ENCODE measurements around the gene LRRIQ1. TPM values are rescaled to one million over a fixed set of nuclear protein-coding genes. Genes with fewer than 3 reads are reported as not detected.

The LRRIQ1 gene
- total and polyA plus RNA-seq, 2 of the 13 experiments (the other 11 are each of a cell fraction or from before 2014, with no cell fraction given), result not detected

- CTCF ChIA-PET (ENCODE audit: low intra/inter-chr PET ratio, low total read pairs), result no interaction called here
Measured at GRCh38 chr12:85277191-85277590, 241.0 kb downstream of the LRRIQ1 start.

More at GRCh38 chr12:85277191-85277590, 241.0 kb downstream of the LRRIQ1 start:
- FAIRE-seq (no peak), ATAC-seq (no peak), DNase-seq (ENCODE audit: low spot score) (no peak)
- Histone ChIP-seq H4K20me1 (ENCODE audit: insufficient read depth, low read length) (no peaks in the 10 kb centered on the region), H3K9ac (ENCODE audit: insufficient read depth, low read depth, low read length) (no peak overlapping the region), H3K79me2 (ENCODE audit: insufficient read depth, low read length) (no peaks in the 10 kb centered on the region), H3K4me2 (ENCODE audit: low read depth, low read length) (no peak overlapping the region), H3K27me3 (ENCODE audit: control insufficient read depth in 1 of 2, insufficient read depth in 2 of 2, low read length in 2 of 2) (peaks cover 5 to 43% of the 10 kb centered on the region in 2 experiments; a peak in 4 of 5 replicates), H3K36me3 (replicated peaks in 1 of 2; ENCODE audit: control insufficient read depth in 1 of 2, insufficient read depth in 2 of 2, low read length in 2 of 2) (no peaks in the 10 kb centered on the region), H3K4me1 (ENCODE audit: insufficient read depth, low read length) (0 out of 2 replicates have a peak, but pooled peaks cover 5% of the 10 kb centered on the region), H3K4me3 (replicated peaks in 1 of 3; ENCODE audit: insufficient read depth in 1 of 3, low read depth in 2 of 3, low read length in 3 of 3) (no peak overlapping the region), H2AFZ (ENCODE audit: low read length) (no peak overlapping the region), H3K27ac (ENCODE audit: extremely low read length, insufficient read depth, low read length) (no peak overlapping the region), H3K9me3 (ENCODE audit: low read length) (no peaks in the 10 kb centered on the region)
- no peak for TF ChIP-seq MTERF4 (CRISPR knock-in tag; IDR thresholded peaks at IDR 0.05)
- no peak for TF ChIP-seq ZNF138 (CRISPR knock-in tag; IDR thresholded peaks at IDR 0.05; ENCODE audit: low read depth)
- TF ChIP-seq MTF2 (CRISPR knock-in tag; IDR thresholded peaks at IDR 0.05; ENCODE audit: borderline replicate concordance), result no peak
- no peak for TF ChIP-seq ZMYM2 (CRISPR knock-in tag; IDR thresholded peaks at IDR 0.05)
- TF ChIP-seq ZIK1 (CRISPR knock-in tag; IDR thresholded peaks at IDR 0.05; ENCODE audit: borderline replicate concordance, low read depth), result no peak
- TF ChIP-seq, protein P1, sequence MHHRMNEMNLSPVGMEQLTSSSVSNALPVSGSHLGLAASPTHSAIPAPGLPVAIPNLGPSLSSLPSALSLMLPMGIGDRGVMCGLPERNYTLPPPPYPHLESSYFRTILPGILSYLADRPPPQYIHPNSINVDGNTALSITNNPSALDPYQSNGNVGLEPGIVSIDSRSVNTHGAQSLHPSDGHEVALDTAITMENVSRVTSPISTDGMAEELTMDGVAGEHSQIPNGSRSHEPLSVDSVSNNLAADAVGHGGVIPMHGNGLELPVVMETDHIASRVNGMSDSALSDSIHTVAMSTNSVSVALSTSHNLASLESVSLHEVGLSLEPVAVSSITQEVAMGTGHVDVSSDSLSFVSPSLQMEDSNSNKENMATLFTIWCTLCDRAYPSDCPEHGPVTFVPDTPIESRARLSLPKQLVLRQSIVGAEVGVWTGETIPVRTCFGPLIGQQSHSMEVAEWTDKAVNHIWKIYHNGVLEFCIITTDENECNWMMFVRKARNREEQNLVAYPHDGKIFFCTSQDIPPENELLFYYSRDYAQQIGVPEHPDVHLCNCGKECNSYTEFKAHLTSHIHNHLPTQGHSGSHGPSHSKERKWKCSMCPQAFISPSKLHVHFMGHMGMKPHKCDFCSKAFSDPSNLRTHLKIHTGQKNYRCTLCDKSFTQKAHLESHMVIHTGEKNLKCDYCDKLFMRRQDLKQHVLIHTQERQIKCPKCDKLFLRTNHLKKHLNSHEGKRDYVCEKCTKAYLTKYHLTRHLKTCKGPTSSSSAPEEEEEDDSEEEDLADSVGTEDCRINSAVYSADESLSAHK (CRISPR knock-in tag; IDR thresholded peaks at IDR 0.05; ENCODE audit: borderline replicate concordance), result no peak
- TF ChIP-seq, protein P2, sequence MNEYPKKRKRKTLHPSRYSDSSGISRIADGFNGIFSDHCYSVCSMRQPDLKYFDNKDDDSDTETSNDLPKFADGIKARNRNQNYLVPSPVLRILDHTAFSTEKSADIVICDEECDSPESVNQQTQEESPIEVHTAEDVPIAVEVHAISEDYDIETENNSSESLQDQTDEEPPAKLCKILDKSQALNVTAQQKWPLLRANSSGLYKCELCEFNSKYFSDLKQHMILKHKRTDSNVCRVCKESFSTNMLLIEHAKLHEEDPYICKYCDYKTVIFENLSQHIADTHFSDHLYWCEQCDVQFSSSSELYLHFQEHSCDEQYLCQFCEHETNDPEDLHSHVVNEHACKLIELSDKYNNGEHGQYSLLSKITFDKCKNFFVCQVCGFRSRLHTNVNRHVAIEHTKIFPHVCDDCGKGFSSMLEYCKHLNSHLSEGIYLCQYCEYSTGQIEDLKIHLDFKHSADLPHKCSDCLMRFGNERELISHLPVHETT (CRISPR knock-in tag; conservative IDR thresholded peaks at IDR 0.05), result no peak
- TF ChIP-seq SYNCRIP (IDR thresholded peaks at IDR 0.05; ENCODE audit: insufficient read depth, low read depth, low read length), result no peak
- no peak for TF ChIP-seq DR1 (CRISPR knock-in tag; IDR thresholded peaks at IDR 0.05)
- no peak for TF ChIP-seq ZNF557 (CRISPR knock-in tag; IDR thresholded peaks at IDR 0.05)
- TF ChIP-seq ZNF430 (CRISPR knock-in tag; IDR thresholded peaks at IDR 0.05), result no peak
- no peak for TF ChIP-seq IKZF4 (CRISPR knock-in tag; IDR thresholded peaks at IDR 0.05; ENCODE audit: borderline replicate concordance, low read depth, not compliant biosample characterization)
- TF ChIP-seq RBM39 (IDR thresholded peaks at IDR 0.05; ENCODE audit: low read depth, low read length, poor library complexity, severe bottlenecking), result no peak
- TF ChIP-seq ZNF235 (CRISPR knock-in tag; IDR thresholded peaks at IDR 0.05; ENCODE audit: borderline replicate concordance), result no peak
- no peak for TF ChIP-seq ZSCAN9 (CRISPR knock-in tag; IDR thresholded peaks at IDR 0.05; ENCODE audit: borderline replicate concordance)
- TF ChIP-seq ZNF280B (CRISPR knock-in tag; IDR thresholded peaks at IDR 0.05; ENCODE audit: borderline replicate concordance), result no peak
- no peak for TF ChIP-seq ZNF12 (CRISPR knock-in tag; IDR thresholded peaks at IDR 0.05)
- TF ChIP-seq FOSL2 (CRISPR knock-in tag; IDR thresholded peaks at IDR 0.05), result no peak
- POLR2A ChIA-PET, result no interaction called here
- 0% methylated on average over 3 of the region's 3 CpGs for WGBS (ENCODE audit: low lambda C conversion rate)
- BruUV-seq (replicated peaks), result no TSS peak
- in situ Hi-C loops (cut with HindIII; ENCODE audit: extremely low pct_ligation_motif_present, low pct_unique_long_range_greater_than_20kb) (no loop called here), intact Hi-C loops (cut with micrococcal nuclease; ENCODE audit: unreplicated experiment) (no loop called here)
